ENCODE data around the gene CBARP.

Gene CBARP

DNA sequence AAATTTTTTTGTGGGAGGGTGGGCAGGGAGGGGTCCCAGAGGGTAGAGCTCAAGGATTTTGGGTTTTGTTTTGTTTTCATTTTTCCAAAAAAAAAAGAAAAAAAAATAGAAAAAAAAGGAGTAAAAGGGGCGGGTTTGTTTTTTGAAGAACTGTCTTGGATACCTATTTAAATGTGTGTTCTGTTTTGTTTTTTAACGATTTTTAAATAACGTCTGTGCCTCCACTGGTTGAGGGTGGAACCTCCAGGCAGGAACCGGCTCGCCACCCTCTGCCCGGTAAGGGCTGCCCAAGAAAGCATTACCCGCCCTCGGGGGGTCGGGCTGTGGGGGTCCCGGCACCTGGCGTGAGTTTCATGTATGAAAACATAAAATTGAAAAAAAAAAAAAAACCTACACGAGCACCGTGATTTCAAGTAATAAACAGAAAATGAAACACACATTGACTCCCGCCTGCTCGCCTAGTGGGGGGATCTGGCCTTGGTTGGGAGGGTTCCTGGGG, 21.0 kb upstream of the CBARP start:
- H4K20me1 ChIP-seq: peaks cover 76% of the 10 kb centered on the region
- no peak for TF ChIP-seq Cebpa-rat (IDR thresholded peaks at IDR 0.05)
- H3K36me3 ChIP-seq: peaks cover 46% of the 10 kb centered on the region
- peak overlapping the region; percentile 76 for H3K4me3 ChIP-seq
- H3K9ac ChIP-seq: no peak overlapping the region; the same call in 1 of the 2 replicates
- no peaks in the 10 kb centered on the region for H3K9me3 ChIP-seq
- H3K27ac ChIP-seq: peak overlapping the region; percentile 71; the same call in 1 of the 2 replicates
- H3K4me2 ChIP-seq: peak overlapping the region; percentile 100
- H3K4me1 ChIP-seq: peaks cover 96% of the 10 kb centered on the region
- no peaks in the 10 kb centered on the region for H3K27me3 ChIP-seq

DNA sequence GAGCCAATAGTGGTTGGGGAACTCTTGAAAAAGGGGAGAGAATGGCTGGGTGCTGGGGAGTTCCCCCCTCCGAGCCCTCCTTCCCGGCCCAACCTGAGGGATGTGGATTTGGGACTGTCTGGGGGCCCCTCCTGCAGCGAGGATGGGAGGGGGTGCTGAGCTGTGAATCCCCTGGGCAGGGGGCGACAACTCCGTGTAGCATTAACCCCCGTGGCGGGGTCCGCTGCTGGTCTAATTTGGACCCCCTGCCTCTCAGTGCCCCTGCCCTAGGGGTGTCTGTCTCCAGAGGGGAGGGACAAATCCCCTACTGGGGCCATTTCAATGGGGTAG, 20.3 kb upstream of the CBARP start:
- H3K27me3 ChIP-seq: no peaks in the 10 kb centered on the region
- peak overlapping the region; percentile 66; the same call in 1 of the 2 replicates for H3K9ac ChIP-seq
- TF ChIP-seq Cebpa-rat (IDR thresholded peaks at IDR 0.05): no peak
- no peaks in the 10 kb centered on the region for H3K9me3 ChIP-seq
- peaks cover 76% of the 10 kb centered on the region for H4K20me1 ChIP-seq
- H3K4me1 ChIP-seq: peaks cover 94% of the 10 kb centered on the region
- peaks cover 50% of the 10 kb centered on the region for H3K36me3 ChIP-seq
- peak overlapping the region; percentile 76 for H3K4me3 ChIP-seq
- H3K27ac ChIP-seq: peak overlapping the region; percentile 64
- H3K4me2 ChIP-seq: peak overlapping the region; percentile 100

DNA sequence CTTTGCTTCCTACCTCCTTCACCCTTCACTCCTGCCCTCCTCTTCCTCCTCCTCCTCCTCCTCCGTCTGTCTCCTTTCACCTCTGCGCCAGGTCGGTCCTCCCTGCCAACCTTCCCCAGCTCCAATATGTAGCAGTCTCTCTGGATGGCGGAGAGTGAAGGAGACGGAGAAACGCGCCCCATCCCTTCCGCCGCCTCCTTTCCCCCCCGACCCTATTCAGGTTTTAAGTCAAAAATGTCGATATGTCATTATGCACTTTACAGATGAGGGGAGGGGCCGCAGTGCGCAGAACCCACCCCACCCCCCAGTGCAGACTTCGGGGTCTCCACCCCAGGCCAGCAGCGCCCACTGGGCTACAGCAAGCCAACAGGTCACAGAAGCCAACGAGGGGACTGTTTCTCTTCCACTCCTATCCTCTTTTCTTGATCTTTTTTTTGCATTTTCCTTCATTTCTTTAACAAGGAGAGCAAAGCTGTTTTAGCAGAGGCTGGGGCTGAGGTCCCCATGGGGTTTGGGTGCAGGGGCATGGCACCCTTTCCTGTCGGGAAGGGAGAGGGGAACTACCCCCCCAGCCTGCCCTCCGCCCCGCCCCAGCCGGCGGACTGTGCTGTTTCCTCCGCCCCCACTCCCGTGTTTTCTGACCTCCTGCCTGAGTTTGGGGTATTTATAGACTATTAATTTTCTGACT, 19.8 kb upstream of the CBARP start:
- peaks cover 76% of the 10 kb centered on the region for H4K20me1 ChIP-seq
- peak overlapping the region; percentile 100 for H3K4me2 ChIP-seq
- TF ChIP-seq Cebpa-rat (IDR thresholded peaks at IDR 0.05): no peak
- peak overlapping the region; percentile 64 for H3K27ac ChIP-seq
- no peaks in the 10 kb centered on the region for H3K27me3 ChIP-seq
- no peaks in the 10 kb centered on the region for H3K9me3 ChIP-seq
- H3K9ac ChIP-seq: peak overlapping the region; percentile 66
- H3K36me3 ChIP-seq: peaks cover 50% of the 10 kb centered on the region
- H3K4me1 ChIP-seq: peaks cover 89% of the 10 kb centered on the region
- H3K4me3 ChIP-seq: peak overlapping the region; percentile 76

DNA sequence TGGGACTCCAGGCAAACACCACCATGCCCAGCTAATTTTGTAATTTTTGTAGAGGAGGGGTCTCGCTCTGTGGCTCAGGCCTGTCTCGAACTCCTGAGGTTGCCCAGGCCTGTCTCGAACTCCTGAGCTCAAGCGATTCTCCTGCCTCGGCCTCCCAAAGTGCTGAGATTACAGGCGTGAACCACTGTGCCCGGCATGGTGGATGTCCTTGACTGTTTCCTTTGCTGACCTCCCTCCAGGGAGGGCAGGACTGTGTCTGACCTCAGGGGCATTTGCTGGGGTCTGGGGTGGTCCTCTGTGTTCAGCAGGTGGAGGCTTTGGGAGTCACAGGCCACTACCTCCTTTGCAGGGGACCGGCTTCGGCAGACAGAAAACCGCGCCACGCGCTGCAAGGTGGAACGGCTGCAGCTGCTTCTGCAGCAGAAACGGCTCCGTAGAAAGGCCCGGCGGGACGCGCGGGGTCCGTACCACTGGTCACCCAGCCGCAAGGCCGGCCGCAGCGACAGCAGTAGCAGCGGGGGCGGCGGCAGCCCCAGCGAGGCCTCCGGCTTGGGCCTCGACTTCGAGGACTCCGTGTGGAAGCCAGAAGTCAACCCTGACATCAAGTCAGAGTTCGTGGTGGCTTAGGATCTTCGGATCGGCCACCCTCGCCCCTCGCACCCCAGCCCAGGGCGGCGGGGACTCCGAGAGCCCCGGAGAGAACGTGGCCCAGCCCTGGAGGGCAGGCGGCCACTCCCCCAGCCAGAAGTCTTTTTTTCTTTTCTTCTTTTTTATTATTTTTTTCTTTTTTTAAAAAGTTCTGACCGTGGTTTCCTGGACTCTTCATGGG, 19.1 kb upstream of the CBARP start:
- Histone ChIP-seq H3K27me3 (no peaks in the 10 kb centered on the region), H3K4me1 (peaks cover 81% of the 10 kb centered on the region), H3K4me2 (peak overlapping the region; percentile 100), H3K4me3 (peak overlapping the region; percentile 76), H3K9ac (peak overlapping the region; percentile 66), H4K20me1 (peaks cover 82% of the 10 kb centered on the region), H3K36me3 (peaks cover 51% of the 10 kb centered on the region), H3K27ac (peak overlapping the region; percentile 39), H3K9me3 (no peaks in the 10 kb centered on the region)
- no peak for TF ChIP-seq Cebpa-rat (IDR thresholded peaks at IDR 0.05)

DNA sequence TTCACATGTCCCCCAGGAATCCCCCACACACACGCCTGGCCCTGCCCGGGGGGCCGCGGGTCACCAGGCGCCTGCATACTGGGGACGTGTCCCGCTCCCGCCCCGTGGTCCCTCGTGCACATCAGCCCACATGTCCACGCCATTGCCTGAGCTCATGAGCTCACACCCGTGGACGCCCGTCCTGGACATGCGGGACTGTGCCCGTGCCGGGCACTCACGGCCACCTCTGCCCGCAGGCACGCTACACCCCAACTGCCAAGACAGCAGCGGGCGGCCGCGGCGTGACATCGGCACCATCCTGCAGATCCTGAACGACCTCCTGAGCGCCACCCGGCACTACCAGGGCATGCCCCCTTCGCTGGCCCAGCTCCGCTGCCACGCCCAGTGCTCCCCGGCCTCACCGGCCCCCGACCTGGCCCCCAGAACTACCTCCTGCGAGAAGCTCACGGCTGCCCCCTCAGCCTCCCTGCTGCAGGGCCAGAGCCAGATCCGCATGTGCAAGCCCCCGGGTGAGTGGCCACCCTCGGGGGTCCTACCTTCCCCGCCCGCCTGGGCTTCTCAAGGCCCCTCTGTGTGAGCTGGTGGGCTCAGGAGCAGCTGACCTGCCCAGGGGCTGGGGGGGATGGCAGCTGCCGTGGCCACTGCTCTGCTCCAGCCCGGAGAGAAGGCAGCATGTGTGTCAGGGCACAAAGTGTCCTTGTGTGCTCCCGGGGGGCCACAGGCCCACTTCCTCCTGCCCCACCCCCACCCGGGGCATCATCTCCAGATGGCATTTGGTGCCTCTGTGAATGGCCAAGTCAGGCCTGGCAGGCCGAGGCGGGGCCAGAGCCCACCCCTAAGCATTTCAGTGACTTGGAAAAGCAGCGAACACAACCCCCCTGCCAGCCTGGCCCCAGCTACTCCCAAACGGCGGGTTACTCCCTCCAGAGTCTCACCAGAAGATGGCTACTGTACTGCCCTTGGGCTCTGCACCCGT, 17.7 kb upstream of the CBARP start:
- H3K9me3 ChIP-seq: no peaks in the 10 kb centered on the region
- peak overlapping the region; percentile 55 for H3K4me3 ChIP-seq
- H3K4me2 ChIP-seq: peak overlapping the region; percentile 100
- peak overlapping the region; percentile 73 for H3K27ac ChIP-seq
- no peaks in the 10 kb centered on the region for H3K27me3 ChIP-seq
- peaks cover 72% of the 10 kb centered on the region for H3K4me1 ChIP-seq
- no peak for TF ChIP-seq Cebpa-rat (IDR thresholded peaks at IDR 0.05)
- peaks cover 90% of the 10 kb centered on the region for H4K20me1 ChIP-seq
- peaks cover 58% of the 10 kb centered on the region for H3K36me3 ChIP-seq
- H3K9ac ChIP-seq: peak overlapping the region; percentile 69

DNA sequence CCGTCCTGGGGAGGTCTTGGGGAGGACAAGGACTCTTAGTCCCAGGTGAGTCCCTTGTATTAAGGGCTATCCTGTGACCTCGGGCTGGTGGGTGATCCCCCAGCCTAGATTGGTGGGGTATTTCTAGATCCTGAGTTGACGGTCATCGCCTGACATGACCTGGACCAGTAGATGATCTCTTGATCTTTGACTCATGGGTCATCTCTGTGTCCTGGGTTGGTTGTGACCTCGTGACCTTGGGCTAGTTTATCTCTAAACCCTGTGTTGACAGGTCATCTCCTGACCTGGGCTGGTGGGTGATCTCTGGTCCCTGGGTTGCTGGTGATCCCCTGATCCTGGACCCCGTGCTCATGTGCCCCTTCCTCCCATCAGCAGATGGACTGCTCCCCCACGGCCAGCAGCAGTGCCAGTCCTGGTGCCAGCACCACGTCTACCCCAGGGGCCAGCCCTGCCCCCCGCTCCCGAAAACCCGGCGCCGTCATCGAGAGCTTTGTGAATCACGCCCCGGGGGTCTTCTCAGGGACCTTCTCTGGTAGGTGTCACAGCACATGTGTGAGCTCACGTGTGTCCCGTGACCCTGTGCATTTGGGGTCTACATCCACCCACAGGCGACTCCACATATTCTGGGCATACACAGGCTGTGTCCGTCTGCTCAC, 16.9 kb upstream of the CBARP start:
- Histone ChIP-seq H3K36me3 (peaks cover 66% of the 10 kb centered on the region), H4K20me1 (peaks cover 90% of the 10 kb centered on the region), H3K27ac (peak overlapping the region; percentile 73), H3K4me3 (peak overlapping the region; percentile 99; the same call in 1 of the 2 replicates), H3K9me3 (no peaks in the 10 kb centered on the region), H3K4me1 (peaks cover 64% of the 10 kb centered on the region), H3K27me3 (no peaks in the 10 kb centered on the region), H3K9ac (0 out of 2 replicates have a peak overlapping the region, but pooled peaks have one; percentile 69), H3K4me2 (peak overlapping the region; percentile 100)
- no peak for TF ChIP-seq Cebpa-rat (IDR thresholded peaks at IDR 0.05)

DNA sequence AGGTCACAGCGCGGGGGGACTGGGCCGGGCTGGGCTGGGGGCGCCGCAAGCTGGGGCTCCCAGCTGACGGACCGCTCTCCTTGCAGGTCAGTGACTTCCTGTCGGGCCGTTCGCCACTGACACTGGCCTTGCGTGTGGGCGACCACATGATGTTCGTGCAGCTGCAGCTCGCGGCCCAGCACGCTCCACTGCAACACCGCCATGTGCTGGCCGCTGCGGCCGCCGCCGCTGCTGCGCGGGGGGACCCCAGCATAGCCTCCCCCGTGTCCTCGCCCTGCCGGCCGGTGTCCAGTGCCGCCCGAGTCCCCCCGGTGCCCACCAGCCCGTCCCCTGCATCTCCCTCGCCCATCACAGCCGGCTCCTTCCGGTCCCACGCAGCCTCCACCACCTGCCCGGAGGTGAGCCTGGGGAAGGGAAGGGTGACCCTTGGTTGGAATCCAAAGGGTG, 16.3 kb upstream of the CBARP start:
- H3K36me3 ChIP-seq: peaks cover 66% of the 10 kb centered on the region
- peak overlapping the region; percentile 99; the same call in 1 of the 2 replicates for H3K9ac ChIP-seq
- peaks cover 84% of the 10 kb centered on the region for H4K20me1 ChIP-seq
- H3K9me3 ChIP-seq: no peaks in the 10 kb centered on the region
- H3K4me3 ChIP-seq: peak overlapping the region; percentile 99
- no peaks in the 10 kb centered on the region for H3K27me3 ChIP-seq
- H3K27ac ChIP-seq: peak overlapping the region; percentile 73
- peak overlapping the region; percentile 100 for H3K4me2 ChIP-seq
- no peak for TF ChIP-seq Cebpa-rat (IDR thresholded peaks at IDR 0.05)
- H3K4me1 ChIP-seq: peaks cover 58% of the 10 kb centered on the region

DNA sequence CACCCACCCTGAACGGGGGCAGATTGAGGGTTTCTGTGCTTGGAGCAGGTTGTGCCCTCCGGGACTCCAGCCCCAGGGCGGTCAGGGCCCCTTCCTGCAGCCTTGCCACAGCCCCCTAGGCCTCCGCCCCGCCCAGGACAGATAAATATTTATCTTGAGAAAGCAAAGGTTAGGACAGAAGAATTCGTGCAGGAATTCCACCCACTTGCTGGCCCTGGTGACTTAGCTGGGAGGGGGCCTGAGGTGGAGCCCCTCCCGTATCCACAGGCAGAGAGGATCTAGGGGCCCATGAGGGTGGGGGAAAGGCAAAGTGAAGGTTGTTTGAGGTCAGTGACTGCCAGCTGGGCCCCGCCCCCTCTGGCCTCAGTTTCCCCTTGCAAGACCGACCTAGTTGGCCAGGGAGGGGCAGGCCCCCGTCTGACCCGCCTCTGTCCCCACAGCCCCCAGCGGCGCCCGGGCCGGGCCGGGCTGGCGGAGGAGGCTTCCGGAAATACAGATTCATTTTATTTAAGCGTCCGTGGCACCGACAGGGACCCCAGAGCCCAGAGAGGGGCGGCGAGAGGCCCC, 15.8 kb upstream of the CBARP start:
- H4K20me1 ChIP-seq: peaks cover 79% of the 10 kb centered on the region
- peaks cover 53% of the 10 kb centered on the region for H3K4me1 ChIP-seq
- H3K9me3 ChIP-seq: no peaks in the 10 kb centered on the region
- TF ChIP-seq Cebpa-rat (IDR thresholded peaks at IDR 0.05): no peak
- H3K27me3 ChIP-seq: no peaks in the 10 kb centered on the region
- H3K27ac ChIP-seq: peak overlapping the region; percentile 73
- H3K9ac ChIP-seq: peak overlapping the region; percentile 99
- peaks cover 66% of the 10 kb centered on the region for H3K36me3 ChIP-seq
- H3K4me2 ChIP-seq: peak overlapping the region; percentile 100
- peak overlapping the region; percentile 99 for H3K4me3 ChIP-seq
